Left ventricle myocardium superior (tissue), 1 donor: Measurements from ENCODE around the gene FCGBP. TPM values are rescaled to one million over a fixed set of nuclear protein-coding genes. Genes with fewer than 3 reads are reported as not detected.

Experiments
- ATAC-seq: fragments of 200-7000 bp; cut with Tn5 transposase; one replicate; pipeline ENCODE4 v1.9.1; 2020; ENCODE audit warnings: mild to moderate bottlenecking, moderate library complexity
- DNase-seq: peaks from one replicate; pipeline ENCODE4 v3.0.0-alpha.2; 2020
- intact Hi-C: fragments of 100-400 bp; cut with micrococcal nuclease; formaldehyde crosslinking; loops from one replicate; pipeline ENCODE4 v1.11.0; 2022
- total RNA-seq: library from RNA; stranded (reverse); fragmentation: NEBNext Ultra II Directional; extraction: Animal tissue kit (Norgen Biotek cat#: 25700); gene quantifications from one replicate; pipeline ENCODE4 v1.2.1, GENCODE V29; 2021
- donor health status: DM: no; HTN: yes; CAD: no; lungs with severe emphysema.

The FCGBP gene
- total RNA-seq, 1 donor from 2014 or later, result 13.0 TPM

- intact Hi-C loops, result no loop called here
- ATAC-seq, result no peak
- DNase-seq, result no peak
These were observed 16.7 kb upstream of the FCGBP start for GRCh38 chr19:39951065-39951650.

- intact Hi-C loops, result no loop called here
These were observed 14.8 kb upstream of the FCGBP start for GRCh38 chr19:39949026-39949747.

GRCh38 chr19:39946532-39946931, 12.1 kb upstream of the FCGBP start:
- ATAC-seq (no peak), DNase-seq (no peak)
- intact Hi-C loops, result no loop called here

More at GRCh38 chr19:39949026-39949747, 14.8 kb upstream of the FCGBP start:
- DNase-seq, result no peak
- ATAC-seq, result no peak

GRCh38 chr19:39943586-39943985, 9.2 kb upstream of the FCGBP start:
- DNase-seq (no peak), ATAC-seq (no peak)
- intact Hi-C loops, result no loop called here

GRCh38 chr19:39942366-39942730, 7.9 kb upstream of the FCGBP start:
- no peak for ATAC-seq
- DNase-seq, result no peak
- intact Hi-C loops, result no loop called here

GRCh38 chr19:39941615-39942365, 7.4 kb upstream of the FCGBP start:
- intact Hi-C loops, result no loop called here
- ATAC-seq (peak; percentile 75), DNase-seq (no peak)

GRCh38 chr19:39941151-39941550, 6.7 kb upstream of the FCGBP start:
- intact Hi-C loops, result no loop called here
- no peak for ATAC-seq

GRCh38 chr19:39940221-39940833, 5.9 kb upstream of the FCGBP start:
- intact Hi-C loops, result no loop called here
- ATAC-seq (no peak), DNase-seq (no peak)

More at GRCh38 chr19:39941151-39941550, 6.7 kb upstream of the FCGBP start:
- DNase-seq, result no peak

- intact Hi-C loops, result no loop called here
- DNase-seq (no peak), ATAC-seq (no peak)
These were observed 5.1 kb upstream of the FCGBP start for GRCh38 chr19:39939556-39939955.

GRCh38 chr19:39937787-39938186, 3.4 kb upstream of the FCGBP start:
- DNase-seq, result no peak
- intact Hi-C loops, result no loop called here

GRCh38 chr19:39937094-39937720, 2.8 kb upstream of the FCGBP start:
- intact Hi-C loops, result no loop called here
- DNase-seq, result no peak
- no peak for ATAC-seq

More at GRCh38 chr19:39937787-39938186, 3.4 kb upstream of the FCGBP start:
- no peak for ATAC-seq

GRCh38 chr19:39936622-39937021, 2.2 kb upstream of the FCGBP start:
- ATAC-seq (no peak), DNase-seq (no peak)
- intact Hi-C loops, result no loop called here

- intact Hi-C loops, result no loop called here
- no peak for ATAC-seq
- no peak for DNase-seq
These were observed 1.6 kb upstream of the FCGBP start for GRCh38 chr19:39936020-39936419.

GRCh38 chr19:39935364-39935661, 879 bp upstream of the FCGBP start:
- DNase-seq (no peak), ATAC-seq (no peak)
- intact Hi-C loops, result no loop called here

- ATAC-seq, result no peak
- intact Hi-C loops, result no loop called here
- no peak for DNase-seq
These were observed 4.7 kb downstream of the FCGBP start for GRCh38 chr19:39929750-39930149.

- ATAC-seq (no peak), DNase-seq (no peak)
- intact Hi-C loops, result no loop called here
These were observed 6.1 kb downstream of the FCGBP start for GRCh38 chr19:39928357-39928725.

GRCh38 chr19:39927524-39928356, 6.7 kb downstream of the FCGBP start:
- intact Hi-C loops, result no loop called here
- DNase-seq, result no peak

GRCh38 chr19:39927076-39927475, 7.4 kb downstream of the FCGBP start:
- DNase-seq, result no peak
- intact Hi-C loops, result no loop called here
- ATAC-seq, result no peak

More at GRCh38 chr19:39927524-39928356, 6.7 kb downstream of the FCGBP start:
- ATAC-seq, result no peak
